ENCODE measurements around the gene ZNF236.

The ZNF236 gene

DNA sequence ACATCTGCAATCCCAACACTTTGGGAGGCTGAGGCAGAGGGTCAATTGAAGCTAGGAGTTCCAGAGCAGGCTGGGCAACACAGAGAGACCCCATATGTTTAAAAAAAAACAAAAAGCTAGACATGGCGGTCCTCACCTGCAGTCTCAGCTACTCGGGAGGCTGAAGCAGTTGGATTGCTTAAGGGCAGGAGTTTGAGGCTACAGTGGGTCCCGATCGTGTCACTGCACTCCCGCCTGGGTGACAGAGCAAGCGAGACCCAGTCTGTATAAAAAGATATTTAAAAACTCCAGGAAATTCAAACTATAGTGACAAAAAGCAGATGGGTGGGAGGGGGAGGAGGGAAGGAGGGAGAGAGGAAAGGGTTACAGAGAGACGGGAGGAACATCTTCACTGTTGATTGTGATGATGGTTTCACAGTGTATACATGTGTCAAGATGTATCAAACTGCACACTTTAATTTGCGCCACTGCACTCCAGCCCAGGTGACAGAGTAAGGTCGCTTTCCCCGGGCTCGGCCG is 942 bp upstream of the ZNF236 start:
- no peak for DNase-seq (ENCODE audit: low spot score)

DNA sequence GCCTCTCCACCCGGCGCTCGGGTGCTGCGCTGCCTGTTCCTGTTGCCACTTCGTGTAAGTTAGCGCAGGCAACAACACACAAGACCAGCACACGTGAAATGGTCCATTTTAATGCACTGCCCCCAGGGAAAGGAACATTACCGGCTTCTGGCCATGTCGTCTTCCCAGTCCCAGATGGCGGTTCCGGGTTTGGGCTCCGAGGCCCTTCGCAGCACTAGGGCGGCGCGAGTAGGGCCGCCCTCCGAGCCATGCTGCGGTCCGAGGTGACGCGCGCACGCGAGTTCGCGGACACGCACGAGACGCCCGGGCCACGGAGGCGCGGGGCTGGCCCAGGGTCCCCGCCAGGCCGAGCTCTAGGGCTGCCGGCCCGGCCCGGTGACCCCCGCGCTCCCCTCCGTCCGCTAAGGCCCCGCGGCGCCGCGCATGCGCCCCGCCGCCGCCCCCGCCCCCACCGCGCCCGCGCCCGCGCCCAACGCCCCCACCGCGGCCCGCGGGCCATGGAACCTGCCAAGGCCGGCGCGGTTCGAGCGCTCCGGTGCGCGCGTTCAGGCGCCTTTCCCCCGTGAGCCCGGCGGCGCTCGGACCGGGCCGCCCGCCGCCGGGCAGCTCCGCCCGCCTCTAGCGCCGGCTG is 367 bp upstream of the ZNF236 start:
- DNase-seq (ENCODE audit: low spot score): peak; percentile 51

DNA sequence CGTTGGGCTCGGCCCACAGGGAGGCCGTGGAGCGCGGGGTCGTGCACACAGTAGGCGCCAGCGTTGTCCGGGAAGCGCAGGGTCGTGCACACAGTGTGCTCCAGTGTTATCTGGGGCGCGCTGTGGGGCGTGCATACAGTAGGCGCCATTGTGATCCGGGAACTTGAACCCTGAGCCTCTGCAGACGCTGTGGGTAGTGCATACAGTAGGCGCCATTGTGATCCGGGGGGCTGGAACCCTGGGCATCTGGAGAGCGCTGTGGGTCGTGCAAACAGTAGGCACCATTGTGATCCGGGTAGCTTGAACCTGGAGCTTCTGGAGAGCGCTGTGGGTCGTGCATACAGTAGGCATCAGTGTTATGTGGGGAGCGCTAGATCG is 793 bp downstream of the ZNF236 start:
- no peak for DNase-seq (ENCODE audit: low spot score)

DNA sequence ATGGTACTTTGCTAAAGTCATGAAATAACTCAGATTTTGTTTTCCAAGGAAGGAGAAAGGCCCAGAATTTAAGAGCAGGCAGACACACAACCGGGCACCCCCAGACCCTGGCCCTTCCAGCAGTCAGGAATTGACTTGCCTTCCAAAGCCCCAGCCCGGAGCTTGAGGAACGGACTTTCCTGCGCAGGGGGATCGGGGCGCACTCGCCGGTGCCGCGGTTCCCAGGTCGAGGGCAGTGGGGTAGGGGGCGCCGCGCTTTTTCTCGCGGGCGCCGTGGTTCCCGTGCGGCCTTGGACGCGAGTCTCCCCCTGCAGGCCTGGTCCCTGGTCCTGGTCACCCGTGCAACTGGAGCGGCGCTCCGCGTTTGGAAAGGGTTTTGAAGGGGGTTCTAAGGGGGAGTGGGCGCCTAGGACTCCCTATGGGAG is 1.2 kb downstream of the ZNF236 start:
- DNase-seq (ENCODE audit: low spot score): peak; percentile 16

DNA sequence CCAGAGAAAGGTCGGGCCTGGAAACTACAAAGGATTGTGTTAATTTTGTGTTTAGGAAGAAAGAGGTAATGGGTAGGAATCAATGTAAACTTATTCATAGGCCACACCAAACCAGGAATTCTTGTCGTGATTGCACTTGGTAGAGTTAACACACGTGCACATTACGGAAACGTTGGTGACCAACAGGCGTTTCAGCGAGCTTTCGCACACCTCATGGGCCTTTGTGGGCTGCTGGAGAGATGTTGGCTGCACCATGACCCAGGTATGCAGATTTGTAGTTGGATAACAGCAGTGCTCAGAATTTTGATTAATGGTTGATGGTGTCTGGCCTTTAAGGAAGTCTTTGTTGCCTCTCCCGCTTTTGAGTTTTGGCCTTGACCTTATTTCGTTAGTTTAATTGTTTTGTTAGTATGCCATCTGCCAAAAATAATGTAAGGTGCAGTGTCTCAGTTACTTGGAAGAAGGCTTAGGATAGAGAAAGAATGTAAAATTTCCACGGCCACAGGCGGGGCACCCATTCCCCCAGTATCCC is 1.9 kb downstream of the ZNF236 start:
- DNase-seq (ENCODE audit: low spot score): peak; percentile 28

DNA sequence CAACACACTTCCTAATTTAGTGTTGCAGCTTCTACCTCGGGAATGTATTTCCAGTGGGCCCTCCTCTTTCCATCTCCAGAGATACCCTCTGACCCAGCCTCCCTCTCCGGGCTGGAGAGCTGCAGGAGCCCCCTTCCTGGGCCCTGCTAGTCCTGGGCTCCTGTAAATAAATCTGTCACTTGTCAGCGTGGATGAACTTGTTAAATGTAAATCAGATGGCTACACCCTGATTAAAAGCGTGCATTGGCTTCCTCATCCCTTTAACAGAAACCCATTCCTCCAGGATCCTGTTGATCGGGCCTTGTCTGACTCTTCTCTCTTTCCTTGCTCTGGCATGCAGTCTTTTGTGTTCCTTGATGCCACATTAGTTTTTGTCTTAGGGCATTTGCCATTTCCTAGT is 2.4 kb downstream of the ZNF236 start:
- DNase-seq (ENCODE audit: low spot score): peak; percentile 15

DNA sequence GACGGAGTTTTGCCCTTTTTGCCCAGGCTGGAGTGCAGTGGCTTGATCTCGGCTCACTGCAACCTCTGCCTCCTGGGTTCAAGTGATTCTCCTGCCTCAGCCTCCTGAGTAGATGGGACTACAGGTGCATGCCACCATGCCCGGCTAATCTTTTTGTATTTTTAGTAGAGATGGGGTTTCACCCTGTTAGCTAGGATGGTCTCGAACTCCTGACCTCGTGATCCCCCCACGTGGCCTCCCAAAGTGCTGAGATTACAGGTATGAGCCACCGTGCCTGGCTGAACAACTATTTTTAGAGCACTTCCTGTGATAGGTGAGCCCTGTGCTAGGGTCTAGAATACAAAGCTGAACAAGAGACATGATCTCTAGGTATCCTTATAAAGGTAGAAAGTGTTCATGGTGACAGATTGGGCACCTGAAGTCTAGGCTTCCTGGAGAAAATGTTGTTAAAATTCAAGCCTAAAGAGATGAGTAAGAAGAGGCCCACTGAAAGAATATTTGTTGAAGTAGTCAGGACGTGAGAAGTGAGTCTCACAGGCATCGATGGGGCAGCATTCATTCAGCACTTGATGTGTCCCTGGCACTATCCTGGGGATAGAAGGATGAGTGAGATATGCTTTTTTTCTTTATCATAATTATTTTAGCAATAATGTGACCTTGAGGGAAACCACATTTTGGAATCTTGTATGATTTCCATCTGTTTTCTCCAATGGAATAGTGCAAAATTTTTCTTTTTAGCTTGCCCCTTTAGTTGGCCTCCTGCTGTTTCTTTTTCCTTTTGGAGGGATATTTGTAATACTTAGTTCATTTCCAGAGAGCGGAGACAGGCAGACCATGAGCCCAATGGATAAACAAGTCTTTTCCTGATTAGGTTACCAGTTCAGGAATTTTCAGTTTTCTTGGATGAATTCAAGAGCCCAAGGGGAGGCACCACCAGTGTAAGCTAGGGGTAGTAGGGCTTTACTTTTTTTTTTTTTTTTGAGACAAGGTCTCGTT is 5.1 kb downstream of the ZNF236 start:
- no peak for DNase-seq (ENCODE audit: low spot score)

DNA sequence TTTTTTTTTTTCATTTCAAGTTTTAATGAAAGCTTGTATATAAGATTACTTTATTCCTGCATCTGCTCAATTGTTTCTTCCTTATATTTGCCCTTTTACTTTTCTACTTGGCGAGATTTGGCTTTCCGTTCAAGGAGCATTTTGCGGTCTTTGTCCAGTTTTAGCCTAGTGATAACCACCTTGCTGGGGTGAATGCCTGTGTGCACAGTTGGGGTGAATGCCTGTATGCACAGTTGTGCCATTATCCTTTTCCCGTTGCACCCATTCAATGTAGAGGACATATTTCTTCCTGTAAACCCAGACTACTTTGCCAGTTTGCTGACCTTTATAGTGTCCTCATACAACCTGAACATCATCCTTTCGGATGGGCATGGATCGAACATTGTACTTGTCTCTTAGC is 12.0 kb downstream of the ZNF236 start:
- no peak for DNase-seq (ENCODE audit: low spot score)

DNA sequence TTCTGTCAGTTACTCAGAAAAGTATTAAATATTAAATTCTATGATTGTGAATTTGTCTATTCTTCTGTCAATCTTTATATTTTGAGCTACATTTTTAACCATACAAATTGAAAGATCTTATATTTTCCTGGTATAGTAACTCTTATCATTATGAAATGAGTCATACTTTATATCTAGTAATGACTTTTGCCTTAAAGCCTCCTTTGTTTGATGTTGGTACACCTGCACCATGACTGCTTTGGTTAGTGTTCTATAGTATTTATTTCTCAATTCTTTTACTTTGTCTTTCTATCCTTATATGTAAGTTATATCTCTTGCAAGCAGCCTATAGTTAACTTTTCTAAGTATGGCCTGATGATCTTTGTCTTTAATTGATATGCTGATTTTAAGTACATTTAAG is 13.0 kb downstream of the ZNF236 start:
- no peak for DNase-seq (ENCODE audit: low spot score)

DNA sequence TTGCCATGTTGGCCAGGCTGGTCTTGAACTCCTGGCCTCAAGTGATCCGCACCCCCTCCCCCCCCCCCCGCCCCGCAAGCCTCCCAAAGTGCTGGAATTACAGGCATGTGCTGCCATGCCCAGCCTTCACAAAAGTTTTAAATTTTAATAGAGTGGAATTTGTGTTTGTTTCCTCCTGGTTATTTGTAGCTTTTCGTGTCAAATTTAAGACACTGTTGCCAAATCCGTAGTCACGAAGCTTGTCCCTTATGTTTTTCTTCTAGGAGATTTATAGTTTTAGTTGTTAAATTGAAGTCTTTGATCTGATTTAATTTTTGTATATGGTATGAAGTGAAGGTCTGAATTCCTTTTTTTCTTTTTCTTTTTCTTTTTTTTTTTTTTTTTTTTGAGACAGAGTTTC is 14.7 kb downstream of the ZNF236 start:
- no peak for DNase-seq (ENCODE audit: low spot score)

DNA sequence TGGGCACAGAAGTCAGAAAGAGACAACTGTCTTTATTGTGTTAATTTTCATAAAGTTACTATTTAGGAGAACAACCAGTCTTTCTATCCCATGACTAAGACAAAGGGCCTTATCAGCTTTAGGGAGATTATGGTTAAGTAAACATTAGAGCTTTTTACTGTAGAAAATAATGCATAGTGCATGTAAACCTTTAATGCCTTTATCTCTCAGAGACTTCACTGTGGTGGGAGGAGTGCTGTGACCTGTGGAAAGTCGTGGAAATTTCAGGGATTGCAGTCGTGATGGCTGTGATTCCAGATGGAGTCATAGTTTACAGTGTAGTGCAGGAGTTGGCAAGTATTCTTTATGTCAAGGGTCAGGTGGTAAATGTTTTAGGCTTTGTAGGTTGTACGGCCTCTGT is 15.8 kb downstream of the ZNF236 start:
- DNase-seq (ENCODE audit: low spot score): no peak

DNA sequence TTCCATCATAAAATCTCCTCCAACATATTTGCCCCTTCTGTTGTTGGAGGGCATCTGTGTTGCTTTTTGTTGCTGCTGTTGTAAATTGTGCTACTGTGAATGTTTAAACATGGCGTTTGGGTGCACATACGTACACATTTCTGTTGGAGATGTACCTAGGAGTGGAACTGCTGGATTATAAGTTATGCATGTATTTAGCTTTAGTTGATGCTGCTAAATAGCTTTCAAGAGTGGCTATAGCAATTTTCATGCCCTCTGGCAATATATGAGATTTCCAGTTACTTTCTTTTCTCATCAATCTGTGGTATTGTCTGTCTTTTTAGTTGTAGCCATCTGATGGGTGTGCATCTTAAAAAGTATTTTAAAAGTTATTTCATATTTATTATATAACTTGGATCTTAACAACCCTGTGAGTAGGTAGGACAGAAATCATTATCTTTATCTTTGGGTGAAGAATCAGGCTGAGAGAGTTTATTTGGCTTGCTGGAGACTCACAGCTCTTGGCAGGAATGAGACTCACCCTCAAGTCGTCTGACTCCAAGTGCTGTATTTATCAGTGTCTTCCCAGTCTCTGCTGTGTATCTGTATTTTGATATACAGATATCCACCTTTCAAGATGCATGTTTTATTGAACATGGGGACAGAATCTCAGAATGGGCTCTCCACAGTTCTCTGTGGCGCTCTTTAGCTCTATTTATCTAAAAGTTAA is 16.9 kb downstream of the ZNF236 start:
- no peak for DNase-seq (ENCODE audit: low spot score)

DNA sequence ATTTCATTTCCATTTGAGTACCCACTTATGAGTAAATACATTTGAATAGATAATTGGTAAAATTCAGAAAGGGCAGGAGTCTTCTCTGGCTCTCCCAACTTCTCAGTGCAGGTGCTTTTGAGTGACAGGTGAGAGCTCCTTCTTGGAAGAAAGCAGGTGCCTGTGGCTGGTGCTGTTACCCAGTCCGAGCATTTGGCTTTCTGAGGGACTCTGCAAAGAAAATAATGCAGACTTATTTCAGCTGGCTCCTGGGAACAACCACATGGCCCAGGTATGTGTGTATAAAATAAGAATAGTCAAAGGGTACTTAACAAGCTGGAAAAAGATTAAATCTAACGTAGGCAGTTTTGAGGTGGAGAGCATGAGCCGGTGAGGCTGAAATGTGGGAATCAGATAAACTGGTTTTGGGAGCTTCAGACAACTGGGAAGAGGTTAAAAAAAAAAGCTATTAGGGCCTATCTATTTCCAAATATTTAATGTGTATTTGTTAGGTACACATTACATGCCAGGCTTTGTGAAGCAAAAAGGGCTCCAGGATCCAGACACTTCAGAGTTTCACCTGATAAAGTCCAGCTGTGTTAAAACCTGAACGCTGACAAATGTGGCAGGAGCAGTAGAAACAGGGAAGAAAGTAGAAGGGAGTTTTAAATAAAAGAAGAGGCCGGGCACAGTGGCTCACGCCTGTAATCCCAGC is 20.6 kb downstream of the ZNF236 start:
- DNase-seq (ENCODE audit: low spot score): no peak

DNA sequence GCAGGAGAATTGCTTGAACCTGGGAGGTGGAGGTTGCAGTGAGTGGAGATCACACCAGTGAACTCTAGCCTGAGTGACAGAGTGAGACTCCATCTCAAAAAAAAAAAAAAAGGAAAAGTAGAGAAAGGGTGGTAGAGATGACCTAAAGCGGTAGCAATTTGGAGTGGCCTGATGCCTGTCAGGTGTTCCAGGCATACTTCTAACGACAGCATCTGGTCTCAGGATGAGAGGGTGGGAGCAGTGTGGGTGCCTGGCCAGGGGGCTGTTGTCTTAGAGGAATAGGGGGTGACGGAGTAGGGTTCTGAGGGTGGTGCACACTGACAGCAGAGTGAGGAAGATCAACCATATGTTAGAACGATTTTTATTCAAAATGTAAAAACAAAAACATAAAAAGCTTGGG is 21.8 kb downstream of the ZNF236 start:
- no peak for DNase-seq (ENCODE audit: low spot score)

DNA sequence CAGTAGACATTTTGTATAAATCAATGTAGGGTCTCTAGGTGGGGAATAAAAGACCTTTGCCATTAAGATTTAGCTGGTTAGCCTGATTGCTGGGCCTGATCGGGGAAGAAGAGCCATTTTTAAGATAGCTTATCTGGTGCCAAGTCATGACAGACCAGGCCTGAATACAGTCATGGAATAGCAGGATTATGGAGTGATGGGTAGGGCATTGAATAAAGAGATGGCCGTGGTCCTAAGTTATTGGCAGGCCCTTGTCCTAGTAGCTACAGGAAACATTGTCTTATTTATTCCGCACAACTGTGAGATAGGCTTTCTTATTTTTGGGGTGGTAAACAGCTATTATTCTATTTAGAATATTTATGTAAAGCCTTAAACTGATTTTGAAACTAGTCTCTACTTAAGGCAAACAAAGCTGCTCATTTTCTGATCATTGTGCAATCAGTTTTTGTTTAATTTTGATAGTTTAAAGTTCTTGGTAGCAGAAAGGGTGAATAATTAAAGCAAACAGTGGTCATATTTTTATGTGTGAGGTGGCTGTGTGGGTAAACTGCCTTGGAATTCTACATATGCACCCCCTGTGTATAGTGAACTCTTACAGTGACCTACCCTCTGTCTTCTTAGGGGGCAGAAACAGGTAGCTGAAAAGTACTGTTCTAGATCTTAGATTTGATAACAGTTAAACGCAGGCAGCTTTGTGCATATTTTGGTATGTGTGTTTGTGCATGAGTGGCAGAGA is 22.6 kb downstream of the ZNF236 start:
- DNase-seq (ENCODE audit: low spot score): no peak

DNA sequence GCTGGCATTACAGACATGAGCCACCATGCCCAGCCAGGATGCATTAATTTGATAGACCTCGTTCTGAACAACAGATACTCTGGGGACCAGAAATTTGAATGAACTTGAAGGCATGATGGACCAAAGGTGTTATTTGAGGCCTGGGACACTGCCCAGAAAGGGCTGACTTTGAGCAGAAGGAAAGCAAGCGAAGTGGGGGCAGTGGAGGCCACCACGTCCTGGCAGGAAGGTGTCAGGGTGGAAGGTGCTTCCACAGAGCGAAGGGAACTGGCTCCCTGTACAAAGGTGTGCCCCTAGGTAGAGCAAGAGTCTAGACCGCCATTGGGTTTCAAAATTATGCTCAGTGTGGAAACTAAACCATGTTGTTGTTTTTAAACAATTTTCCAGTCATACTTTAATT is 23.9 kb downstream of the ZNF236 start:
- no peak for DNase-seq (ENCODE audit: low spot score)

DNA sequence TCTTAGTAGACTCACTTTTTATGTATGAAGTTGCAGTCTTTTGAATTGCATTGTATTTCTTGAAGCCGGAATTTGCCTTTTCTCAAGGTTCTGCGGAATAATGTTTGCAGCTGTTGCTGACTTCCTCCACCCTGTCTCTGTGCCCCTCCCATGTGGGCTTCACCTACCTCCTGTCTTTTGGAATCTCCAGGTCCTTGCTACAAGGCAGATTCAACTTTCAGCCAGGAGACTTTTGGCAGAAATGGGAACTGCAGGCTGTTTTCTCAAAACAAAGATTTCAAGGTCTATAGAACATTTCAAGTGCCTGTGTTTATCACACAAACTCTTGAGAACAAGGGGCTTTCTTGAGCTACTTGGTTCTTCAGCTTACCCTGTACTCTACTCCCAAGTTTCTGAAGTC is 25.6 kb downstream of the ZNF236 start:
- DNase-seq (ENCODE audit: low spot score): peak; percentile 21

DNA sequence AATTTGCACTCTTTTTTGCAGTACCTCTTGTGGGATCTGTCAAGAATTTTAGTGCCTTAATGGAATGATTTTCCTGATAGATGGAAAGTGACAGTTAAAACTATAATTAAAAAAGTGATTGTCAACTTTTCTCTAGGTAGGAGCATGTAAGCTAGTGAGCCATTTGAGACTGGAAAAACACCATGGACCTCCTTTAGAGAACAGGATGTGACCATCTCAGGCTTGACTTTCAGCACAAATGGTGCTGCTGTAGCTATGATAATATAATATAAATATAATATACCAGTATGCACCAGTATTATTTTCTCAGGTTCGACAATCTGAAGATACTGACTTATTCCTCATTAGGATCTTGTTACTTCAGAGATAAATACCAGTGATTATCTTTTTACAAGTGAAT is 27.8 kb downstream of the ZNF236 start:
- no peak for DNase-seq (ENCODE audit: low spot score)

DNA sequence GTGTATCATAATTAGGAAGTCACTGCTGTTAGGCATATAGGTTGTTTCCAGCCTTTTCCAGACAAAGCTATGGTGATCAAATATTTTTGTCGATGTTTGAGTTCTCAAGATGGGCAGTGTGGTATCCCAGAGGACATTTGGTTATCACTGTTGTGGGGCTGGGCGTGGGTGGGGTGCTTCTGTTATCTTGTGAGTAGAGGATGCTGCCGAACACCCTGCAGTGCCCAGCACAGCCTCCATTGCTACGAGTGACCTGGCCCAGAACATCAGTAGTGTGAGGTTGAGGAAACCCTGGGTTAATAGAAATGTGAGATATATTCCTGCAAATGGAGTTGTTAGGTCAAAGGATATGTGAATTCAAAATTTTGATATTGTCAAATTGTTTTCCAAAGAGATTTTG is 33.2 kb downstream of the ZNF236 start:
- DNase-seq (ENCODE audit: low spot score): no peak

DNA sequence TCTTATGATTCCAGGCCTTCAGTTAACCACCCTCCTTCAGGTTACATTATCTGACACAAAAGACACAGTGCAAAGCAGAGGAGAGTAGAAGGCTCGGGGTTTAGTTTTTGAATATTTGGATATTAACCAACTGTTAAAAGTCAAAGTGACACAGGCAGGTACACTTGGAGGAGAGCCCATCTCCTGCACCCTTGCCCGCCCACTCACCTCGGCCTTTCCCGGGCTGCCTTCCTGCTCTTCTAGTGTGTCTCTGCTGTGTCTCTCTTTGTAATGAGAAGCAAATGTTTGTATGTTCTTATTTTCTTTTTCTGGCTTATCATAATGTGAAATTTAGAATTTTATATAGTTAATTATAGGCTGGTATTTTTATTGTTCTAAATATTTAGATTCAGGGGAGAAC is 35.1 kb downstream of the ZNF236 start:
- DNase-seq (ENCODE audit: low spot score): no peak

Data from cerebellar cortex (tissue), 1 donor.